ENCODE data around the gene GRIK4. TPM values are rescaled to one million over a fixed set of nuclear protein-coding genes. Genes with fewer than 3 reads are reported as not detected.

Gene GRIK4
- polyA plus RNA-seq, 1 donor from 2014 or later: 3.4 TPM

DNA sequence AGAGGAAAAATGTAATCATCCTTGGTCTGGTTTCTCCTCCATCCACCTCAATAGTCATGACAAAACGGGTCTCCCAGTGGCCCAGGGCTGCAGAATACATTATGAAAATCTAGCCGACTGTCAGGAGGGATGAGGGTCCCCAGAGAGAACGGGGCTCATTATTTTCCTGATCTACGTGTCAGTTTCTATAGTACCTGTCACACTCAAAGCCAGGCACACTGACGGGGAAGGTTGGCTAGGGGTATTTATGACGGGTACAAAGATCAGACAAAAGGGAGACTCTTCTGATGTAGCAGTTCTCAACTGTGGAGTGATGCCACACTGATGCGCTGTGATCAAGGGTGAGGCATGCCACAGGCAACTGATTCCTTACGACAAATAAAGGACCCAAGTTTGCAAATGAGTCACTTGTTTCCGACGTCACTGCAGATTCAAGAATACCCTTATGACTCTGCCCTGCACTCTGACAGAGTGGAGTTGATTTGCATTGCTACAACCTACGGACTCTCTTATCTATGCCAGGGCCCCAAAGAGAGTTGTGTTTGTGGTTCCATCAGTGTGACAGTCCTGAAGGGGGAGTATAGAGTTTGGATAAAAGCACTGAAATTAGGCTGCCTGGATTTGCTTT lies 324.2 kb downstream of the GRIK4 start:
- Histone ChIP-seq H3K27ac (ENCODE audit: low read length) (peak overlapping the region; percentile 73), H3K79me2 (replicated peaks; ENCODE audit: insufficient read depth, low read length) (no peaks in the 10 kb centered on the region), H3K9ac (ENCODE audit: low read length) (peak overlapping the region; percentile 31), H2AFZ (ENCODE audit: low read depth, low read length) (no peak overlapping the region), H3K36me3 (ENCODE audit: insufficient read depth, low read length) (no peaks in the 10 kb centered on the region), H3K27me3 (ENCODE audit: insufficient read depth, low read depth, low read length) (no peaks in the 10 kb centered on the region), H4K20me1 (ENCODE audit: insufficient read depth) (no peaks in the 10 kb centered on the region), H3K4me2 (ENCODE audit: low read length) (no peak overlapping the region), H3K9me3 (ENCODE audit: low read length) (no peaks in the 10 kb centered on the region), H3K4me3 (ENCODE audit: low read length) (peak overlapping the region; percentile 10), H3K9me2 (ENCODE audit: insufficient read depth, low read length) (no peaks in the 10 kb centered on the region), H3F3A (ENCODE audit: insufficient read depth, low read length, poor library complexity, severe bottlenecking) (peaks cover 5% of the 10 kb centered on the region)
- TF ChIP-seq POLR2AphosphoS5 (IDR thresholded peaks at IDR 0.05) (peak; percentile 66), SMC3 (conservative IDR thresholded peaks at IDR 0.05; ENCODE audit: poor library complexity) (no peak), EP300 (conservative IDR thresholded peaks at IDR 0.05; ENCODE audit: poor library complexity, severe bottlenecking) (peak; percentile 93)
- TF ChIP-seq, protein P1, sequence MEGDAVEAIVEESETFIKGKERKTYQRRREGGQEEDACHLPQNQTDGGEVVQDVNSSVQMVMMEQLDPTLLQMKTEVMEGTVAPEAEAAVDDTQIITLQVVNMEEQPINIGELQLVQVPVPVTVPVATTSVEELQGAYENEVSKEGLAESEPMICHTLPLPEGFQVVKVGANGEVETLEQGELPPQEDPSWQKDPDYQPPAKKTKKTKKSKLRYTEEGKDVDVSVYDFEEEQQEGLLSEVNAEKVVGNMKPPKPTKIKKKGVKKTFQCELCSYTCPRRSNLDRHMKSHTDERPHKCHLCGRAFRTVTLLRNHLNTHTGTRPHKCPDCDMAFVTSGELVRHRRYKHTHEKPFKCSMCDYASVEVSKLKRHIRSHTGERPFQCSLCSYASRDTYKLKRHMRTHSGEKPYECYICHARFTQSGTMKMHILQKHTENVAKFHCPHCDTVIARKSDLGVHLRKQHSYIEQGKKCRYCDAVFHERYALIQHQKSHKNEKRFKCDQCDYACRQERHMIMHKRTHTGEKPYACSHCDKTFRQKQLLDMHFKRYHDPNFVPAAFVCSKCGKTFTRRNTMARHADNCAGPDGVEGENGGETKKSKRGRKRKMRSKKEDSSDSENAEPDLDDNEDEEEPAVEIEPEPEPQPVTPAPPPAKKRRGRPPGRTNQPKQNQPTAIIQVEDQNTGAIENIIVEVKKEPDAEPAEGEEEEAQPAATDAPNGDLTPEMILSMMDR (IDR thresholded peaks at IDR 0.05; ENCODE audit: poor library complexity, severe bottlenecking): peak; percentile 32
- TF ChIP-seq, protein P2, sequence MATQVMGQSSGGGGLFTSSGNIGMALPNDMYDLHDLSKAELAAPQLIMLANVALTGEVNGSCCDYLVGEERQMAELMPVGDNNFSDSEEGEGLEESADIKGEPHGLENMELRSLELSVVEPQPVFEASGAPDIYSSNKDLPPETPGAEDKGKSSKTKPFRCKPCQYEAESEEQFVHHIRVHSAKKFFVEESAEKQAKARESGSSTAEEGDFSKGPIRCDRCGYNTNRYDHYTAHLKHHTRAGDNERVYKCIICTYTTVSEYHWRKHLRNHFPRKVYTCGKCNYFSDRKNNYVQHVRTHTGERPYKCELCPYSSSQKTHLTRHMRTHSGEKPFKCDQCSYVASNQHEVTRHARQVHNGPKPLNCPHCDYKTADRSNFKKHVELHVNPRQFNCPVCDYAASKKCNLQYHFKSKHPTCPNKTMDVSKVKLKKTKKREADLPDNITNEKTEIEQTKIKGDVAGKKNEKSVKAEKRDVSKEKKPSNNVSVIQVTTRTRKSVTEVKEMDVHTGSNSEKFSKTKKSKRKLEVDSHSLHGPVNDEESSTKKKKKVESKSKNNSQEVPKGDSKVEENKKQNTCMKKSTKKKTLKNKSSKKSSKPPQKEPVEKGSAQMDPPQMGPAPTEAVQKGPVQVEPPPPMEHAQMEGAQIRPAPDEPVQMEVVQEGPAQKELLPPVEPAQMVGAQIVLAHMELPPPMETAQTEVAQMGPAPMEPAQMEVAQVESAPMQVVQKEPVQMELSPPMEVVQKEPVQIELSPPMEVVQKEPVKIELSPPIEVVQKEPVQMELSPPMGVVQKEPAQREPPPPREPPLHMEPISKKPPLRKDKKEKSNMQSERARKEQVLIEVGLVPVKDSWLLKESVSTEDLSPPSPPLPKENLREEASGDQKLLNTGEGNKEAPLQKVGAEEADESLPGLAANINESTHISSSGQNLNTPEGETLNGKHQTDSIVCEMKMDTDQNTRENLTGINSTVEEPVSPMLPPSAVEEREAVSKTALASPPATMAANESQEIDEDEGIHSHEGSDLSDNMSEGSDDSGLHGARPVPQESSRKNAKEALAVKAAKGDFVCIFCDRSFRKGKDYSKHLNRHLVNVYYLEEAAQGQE (IDR thresholded peaks at IDR 0.05; ENCODE audit: borderline replicate concordance): peak; percentile 81

DNA sequence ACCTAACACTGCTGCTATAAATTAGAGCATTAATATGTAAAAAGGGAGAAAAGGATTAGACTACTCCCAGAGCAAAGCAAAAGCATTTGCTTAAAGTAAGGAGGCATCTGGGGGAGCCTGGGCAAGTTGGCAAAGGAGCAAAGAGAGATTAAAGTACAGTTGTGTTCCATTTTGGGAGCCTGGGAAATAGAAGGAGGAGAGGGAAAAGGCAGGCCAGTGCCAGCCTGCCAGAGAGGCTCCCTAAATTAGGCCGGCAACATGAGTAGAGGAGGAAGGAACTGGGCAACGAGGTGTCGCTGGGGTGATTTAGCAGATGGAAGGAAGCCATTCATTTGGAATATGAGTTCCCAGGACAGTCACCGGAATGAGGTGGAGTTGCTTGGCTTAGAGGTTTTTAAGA lies 326.1 kb downstream of the GRIK4 start:
- no peaks in the 10 kb centered on the region for H3K9me2 ChIP-seq (ENCODE audit: insufficient read depth, low read length)
- no peak overlapping the region for H3K27ac ChIP-seq (ENCODE audit: low read length)
- H4K20me1 ChIP-seq (ENCODE audit: insufficient read depth): no peaks in the 10 kb centered on the region
- H3F3A ChIP-seq (ENCODE audit: insufficient read depth, low read length, poor library complexity, severe bottlenecking): peaks cover 5% of the 10 kb centered on the region
- TF ChIP-seq, protein P2 (IDR thresholded peaks at IDR 0.05; ENCODE audit: borderline replicate concordance): no peak
- TF ChIP-seq POLR2AphosphoS5 (IDR thresholded peaks at IDR 0.05): no peak
- TF ChIP-seq MXI1 (conservative IDR thresholded peaks at IDR 0.05; ENCODE audit: poor library complexity, severe bottlenecking): no peak
- no peak for TF ChIP-seq SMC3 (conservative IDR thresholded peaks at IDR 0.05; ENCODE audit: poor library complexity)
- no peak for TF ChIP-seq EP300 (conservative IDR thresholded peaks at IDR 0.05; ENCODE audit: poor library complexity, severe bottlenecking)
- TF ChIP-seq, protein P1 (IDR thresholded peaks at IDR 0.05; ENCODE audit: poor library complexity, severe bottlenecking): no peak
- no peak for TF ChIP-seq TAF1 (IDR thresholded peaks at IDR 0.05; ENCODE audit: low read depth)
- TF ChIP-seq EZH2 (IDR thresholded peaks at IDR 0.05; ENCODE audit: borderline replicate concordance, insufficient read depth, low read length, poor library complexity, severe bottlenecking): no peak
- no peak for TF ChIP-seq RAD21 (conservative IDR thresholded peaks at IDR 0.05)
- H3K79me2 ChIP-seq (replicated peaks; ENCODE audit: insufficient read depth, low read length): no peaks in the 10 kb centered on the region
- H3K36me3 ChIP-seq (ENCODE audit: insufficient read depth, low read length): no peaks in the 10 kb centered on the region
- H3K4me3 ChIP-seq (ENCODE audit: low read length): no peak overlapping the region
- no peak overlapping the region for H2AFZ ChIP-seq (ENCODE audit: low read depth, low read length)
- no peaks in the 10 kb centered on the region for H3K27me3 ChIP-seq (ENCODE audit: insufficient read depth, low read depth, low read length)
- no peak overlapping the region for H3K4me2 ChIP-seq (ENCODE audit: low read length)
- H3K9me3 ChIP-seq (ENCODE audit: low read length): no peaks in the 10 kb centered on the region
- H3K9ac ChIP-seq (ENCODE audit: low read length): no peak overlapping the region

All from neural cell (in vitro differentiated cells).